ENCODE data around the gene MYT1. TPM values are rescaled to one million over a fixed set of nuclear protein-coding genes. Genes with fewer than 3 reads are reported as not detected.
"Not testable (repeated sequence)": the region's sequence is repeated elsewhere in the genome, so short reads cannot be mapped to it uniquely, and the experiment has no call there.

The MYT1 gene
- total RNA-seq, 1 donor from 2014 or later, result not detected

DNA sequence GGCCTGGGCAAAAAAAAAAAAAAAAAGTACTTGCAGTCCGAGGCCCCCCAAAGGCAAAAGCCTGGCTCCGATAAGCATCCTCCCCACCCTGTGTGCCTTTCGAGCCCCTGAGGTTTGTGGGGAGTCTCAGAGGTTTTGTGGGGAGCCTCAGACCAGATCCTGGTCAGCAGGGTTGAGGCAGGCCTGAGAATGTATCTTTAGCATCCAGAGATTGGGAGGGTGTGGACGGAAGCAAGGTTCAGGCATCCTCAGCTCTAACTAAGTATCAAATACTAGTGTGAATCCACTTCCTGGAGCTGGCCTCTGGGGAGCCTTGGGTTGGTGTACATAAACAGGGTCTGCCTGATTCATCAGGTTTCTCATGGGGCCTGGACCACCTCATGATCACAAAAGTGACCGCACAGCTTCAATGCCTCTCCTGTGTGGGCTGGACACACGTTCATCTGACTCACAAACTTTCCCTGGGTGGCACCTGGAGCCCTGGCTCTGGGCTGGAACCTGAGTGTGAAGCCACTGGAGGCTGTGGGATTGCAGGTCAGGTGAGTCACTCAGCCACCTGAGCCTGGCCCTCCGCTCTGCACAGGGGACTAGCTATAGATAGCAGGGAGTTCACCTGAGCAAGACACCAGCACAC is 115.7 kb downstream of the MYT1 start:
- peak; percentile 23 for ATAC-seq

GRCh38 chr20:64280460-64280843 is 116.2 kb downstream of the MYT1 start:
- ATAC-seq, result no peak

GRCh38 chr20:64283646-64284045 is 119.4 kb downstream of the MYT1 start:
- ATAC-seq, result no peak

DNA sequence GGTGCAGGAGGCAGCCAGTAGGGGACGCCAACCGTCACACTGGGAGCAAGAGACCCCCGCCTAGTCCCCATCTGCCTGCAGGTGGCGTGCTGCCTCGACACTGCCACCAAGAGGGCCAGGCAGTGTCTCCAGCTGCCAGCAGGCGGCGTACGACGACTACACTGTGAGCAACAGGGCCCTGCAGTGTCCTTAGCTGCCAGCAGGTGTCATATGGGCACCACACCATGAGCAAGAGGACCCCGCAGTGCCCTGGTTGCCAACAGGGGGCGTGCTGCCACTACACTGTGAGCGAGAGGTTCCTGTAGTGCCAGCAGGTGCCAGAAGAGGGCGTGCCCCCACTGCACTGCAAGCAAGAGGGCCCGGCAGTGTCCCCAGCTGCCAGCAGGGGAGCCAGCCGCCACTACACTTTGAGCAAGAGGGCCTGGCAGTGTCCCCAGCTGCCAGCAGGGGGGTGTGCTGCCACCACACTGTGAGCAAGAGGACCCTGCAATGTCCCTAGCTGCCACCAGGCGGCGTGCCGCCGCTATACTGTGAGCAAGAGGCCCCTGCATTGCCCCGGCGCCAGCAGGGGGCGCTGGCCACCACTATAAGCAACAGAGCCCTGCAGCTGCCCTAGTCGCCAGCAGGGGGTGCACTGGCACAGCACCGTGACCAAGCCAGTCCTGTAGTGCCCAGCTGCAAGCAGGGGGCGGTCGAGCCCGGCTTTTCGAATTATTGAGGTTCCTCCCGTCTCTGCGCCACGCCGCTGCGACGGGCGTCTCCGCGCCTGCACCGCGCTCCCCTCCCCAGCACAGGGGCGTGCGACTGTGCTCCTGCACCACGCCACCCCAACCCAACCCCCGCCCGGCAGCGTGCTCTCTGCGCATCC is 121.6 kb downstream of the MYT1 start:
- peak; percentile 83 for ATAC-seq

DNA sequence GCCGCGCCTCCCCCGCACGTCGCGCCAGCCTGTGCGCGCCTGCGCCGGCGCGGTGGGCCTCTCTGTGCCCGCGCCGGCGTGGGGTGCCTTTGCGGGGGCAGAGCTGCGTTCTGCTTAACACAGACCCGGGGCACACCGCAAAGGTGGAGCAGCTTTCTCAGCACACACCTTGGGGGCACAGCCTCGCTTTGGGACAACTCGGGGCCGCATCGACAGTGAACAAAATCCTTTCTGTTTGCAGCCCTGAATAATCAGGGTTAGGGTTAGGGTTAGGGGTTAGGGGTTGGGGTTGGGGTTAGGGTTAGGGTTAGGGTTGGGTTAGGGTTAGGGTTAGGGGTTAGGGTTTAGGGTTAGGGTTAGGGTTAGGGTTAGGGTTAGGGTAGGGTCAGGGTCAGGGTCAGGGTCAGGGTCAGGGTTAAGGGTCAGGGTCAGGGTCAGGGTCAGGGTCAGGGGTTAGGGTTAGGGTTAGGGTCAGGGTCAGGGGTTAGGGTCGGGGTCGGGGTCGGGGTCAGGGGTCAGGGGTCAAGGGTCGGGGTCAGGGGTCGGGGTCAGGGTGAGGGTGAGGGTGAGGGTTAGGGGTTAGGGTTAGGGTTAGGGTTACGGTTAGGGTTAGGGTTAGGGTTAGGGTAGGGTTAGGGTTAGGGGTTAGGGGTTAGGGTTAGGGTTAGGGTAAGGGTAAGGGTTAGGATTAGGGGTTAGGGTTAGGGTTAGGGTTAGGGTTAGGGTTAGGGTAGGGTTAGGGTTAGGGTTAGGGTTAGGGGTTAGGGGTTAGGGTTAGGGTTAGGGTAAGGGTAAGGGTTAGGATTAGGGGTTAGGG is 122.4 kb downstream of the MYT1 start:
- peak; percentile 23 for ATAC-seq

DNA sequence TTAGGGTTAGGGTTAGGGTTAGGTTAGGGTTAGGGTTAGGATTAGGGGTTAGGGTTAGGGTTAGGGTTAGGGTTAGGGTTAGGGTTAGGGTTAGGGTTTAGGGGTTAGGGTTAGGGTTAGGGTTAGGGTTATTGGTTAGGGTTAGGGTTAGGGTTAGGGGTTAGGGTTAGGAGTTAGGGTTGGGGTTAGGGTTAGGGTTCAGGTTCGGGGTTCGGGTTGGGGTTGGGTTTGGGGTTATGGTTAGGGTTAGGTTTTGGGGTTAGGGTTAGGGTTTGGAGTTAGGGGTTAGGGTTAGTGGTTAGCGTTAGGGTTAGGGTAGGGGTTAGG is 123.0 kb downstream of the MYT1 start:
- not testable (repeated sequence) for ATAC-seq

Other genes starting within 250 kb of the MYT1 start
- 25.1 TPM for gene UCKL1, start 208.0 kb upstream of the MYT1 start, total RNA-seq
- 13.9 TPM for gene ZNF512B, start 194.5 kb upstream of the MYT1 start, total RNA-seq
- gene SAMD10, start 184.8 kb upstream of the MYT1 start, total RNA-seq, result 5.7 TPM
- 39.7 TPM for gene PRPF6, start 183.3 kb upstream of the MYT1 start, total RNA-seq
- 0.88 TPM for gene C20orf204, start 128.3 kb upstream of the MYT1 start, total RNA-seq
- 5.4 TPM for gene SOX18, start 114.8 kb upstream of the MYT1 start, total RNA-seq
- 6.8 TPM for gene TCEA2, start 101.3 kb upstream of the MYT1 start, total RNA-seq
- 6.1 TPM for gene RGS19, start 84.9 kb upstream of the MYT1 start, total RNA-seq
- gene OPRL1, start 84.4 kb upstream of the MYT1 start, total RNA-seq, result 0.12 TPM
- gene LKAAEAR1, start 80.1 kb upstream of the MYT1 start, total RNA-seq, result 0.36 TPM
- not detected for gene NPBWR2, start 56.9 kb upstream of the MYT1 start, total RNA-seq
- 26.0 TPM for gene PCMTD2, start 91.3 kb downstream of the MYT1 start, total RNA-seq